DOHH2 (cell line): ENCODE data around the gene UBE2H.

Experiments
- H3F3A ChIP-seq: fragments of 200-600 bp; sonication (generic), shearing (Covaris generic); 2 replicates; pipeline ENCODE4 v1.6.0; 2016; ENCODE audit warnings: antibody characterized with exemption, mild to moderate bottlenecking; ENCODE audit not compliant: control insufficient read depth, insufficient read depth
- H3K27ac ChIP-seq: fragments of 200-600 bp; sonication (generic); 2 replicates; pipeline ENCODE4 v1.5.1; 2014; ENCODE audit warnings: low read depth, mild to moderate bottlenecking, low read length, moderate library complexity
- H3K27me3 ChIP-seq: fragments of 200-600 bp; sonication (generic); 2 replicates; pipeline ENCODE4 v1.6.1; 2014; ENCODE audit warnings: mild to moderate bottlenecking, low read length, mixed read lengths; ENCODE audit not compliant: control insufficient read depth
- H3K36me3 ChIP-seq: fragments of 200-600 bp; sonication (generic); 2 replicates; pipeline ENCODE4 v1.6.1; 2014; ENCODE audit warnings: mild to moderate bottlenecking, low read length, moderate library complexity, mixed read lengths; ENCODE audit not compliant: control insufficient read depth
- H3K4me1 ChIP-seq: fragments of 200-600 bp; sonication (generic); 2 replicates; pipeline ENCODE4 v1.6.1; 2014; ENCODE audit warnings: mild to moderate bottlenecking, low read length, mixed read lengths; ENCODE audit not compliant: control insufficient read depth
- H3K4me2 ChIP-seq: fragments of 200-600 bp; sonication (generic); 2 replicates; pipeline ENCODE4 v1.6.0; 2014; ENCODE audit warnings: mild to moderate bottlenecking, low read length, moderate library complexity
- H3K4me3 ChIP-seq: fragments of 200-600 bp; sonication (generic); 2 replicates; pipeline ENCODE4 v1.5.1; 2014; ENCODE audit warnings: mild to moderate bottlenecking, low read length, mixed read lengths
- H3K79me2 ChIP-seq: fragments of 200-600 bp; sonication (generic); 2 replicates; pipeline ENCODE4 v1.6.1; 2014; ENCODE audit warnings: mild to moderate bottlenecking, low read length, mixed read lengths; ENCODE audit not compliant: control insufficient read depth
- H3K9me2 ChIP-seq: fragments of 200-600 bp; sonication (generic); replicated peaks from 2 replicates; pipeline ENCODE4 v1.6.1; 2014; ENCODE audit warnings: mild to moderate bottlenecking, low read length, mixed read lengths; ENCODE audit not compliant: control insufficient read depth
- H3K9me3 ChIP-seq: fragments of 200-600 bp; sonication (generic); 2 replicates; pipeline ENCODE4 v1.6.1; 2014; ENCODE audit warnings: antibody characterized with exemption, low read length, mixed read lengths; ENCODE audit not compliant: control insufficient read depth, insufficient read depth
- H4K20me1 ChIP-seq: fragments of 200-600 bp; sonication (generic); 2 replicates; pipeline ENCODE4 v1.6.0; 2014; ENCODE audit warnings: low read depth, mild to moderate bottlenecking, antibody characterized with exemption, low read length, moderate library complexity; ENCODE audit not compliant: control insufficient read depth, insufficient read depth
- EZH2phosphoT487 ChIP-seq: fragments of 200-600 bp; sonication (generic); IDR thresholded peaks from 2 replicates; pipeline ENCODE4 v1.6.1; 2017; ENCODE audit warnings: borderline replicate concordance, mild to moderate bottlenecking, antibody characterized with exemption, low read length, moderate library complexity, mixed read lengths
- TF ChIP-seq, protein P1 (sequence below): fragments of 200-600 bp; sonication (generic); IDR thresholded peaks from one replicate; pipeline ENCODE4 v1.5.1; 2014; ENCODE audit warnings: antibody characterized with exemption, mild to moderate bottlenecking, low read depth, low read length; ENCODE audit not compliant: poor library complexity, severe bottlenecking

UBE2H gene

DNA sequence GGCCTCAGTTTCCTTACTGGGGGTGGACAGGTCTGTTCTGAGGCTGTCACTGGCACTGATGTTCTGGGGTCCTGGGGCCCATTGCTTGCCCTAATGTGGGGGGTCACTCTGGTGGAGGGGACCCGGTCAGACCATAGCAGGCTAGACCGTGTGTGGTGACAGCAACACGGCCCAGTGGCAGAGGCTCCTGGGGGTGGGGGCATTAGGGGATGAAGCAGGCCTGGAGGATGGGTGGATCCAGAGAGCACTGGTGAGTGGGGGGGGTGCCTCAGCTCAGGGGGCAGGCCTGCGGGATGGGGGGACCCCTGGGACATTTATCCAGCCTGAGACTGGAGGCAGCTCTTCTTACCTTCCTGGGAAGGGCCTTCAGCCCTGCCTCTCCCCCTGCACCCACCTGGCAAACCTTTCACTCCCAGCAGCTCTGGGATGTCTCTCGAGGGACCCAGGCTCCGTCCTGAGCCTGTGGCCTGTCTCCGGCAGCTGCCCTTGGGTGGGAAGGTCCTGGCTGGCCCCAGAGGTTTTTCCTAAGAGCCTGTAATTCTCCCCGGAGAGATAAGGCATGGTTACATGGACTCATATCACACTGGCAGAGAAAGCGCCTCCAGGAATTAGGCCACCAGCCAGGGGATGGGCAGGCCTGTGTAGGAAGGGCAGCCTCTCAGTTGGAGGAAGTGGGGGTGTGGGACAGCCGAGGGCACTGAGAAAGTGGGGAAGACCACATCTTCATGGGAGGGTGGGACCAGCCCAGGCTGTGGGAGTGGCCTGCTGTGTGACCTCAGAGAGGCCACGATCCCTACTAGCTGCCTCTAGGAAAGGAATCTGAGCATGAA, 147.7 kb downstream of the UBE2H start:
- Histone ChIP-seq H3K9me3 (no peaks in the 10 kb centered on the region), H3K4me2 (no peak overlapping the region), H3K79me2 (no peaks in the 10 kb centered on the region), H3K9me2 (no peaks in the 10 kb centered on the region), H3K27me3 (peaks cover 5% of the 10 kb centered on the region), H3K4me3 (no peak overlapping the region), H3K4me1 (no peaks in the 10 kb centered on the region), H3K36me3 (no peaks in the 10 kb centered on the region), H3K27ac (no peak overlapping the region), H4K20me1 (no peaks in the 10 kb centered on the region), H3F3A (no peaks in the 10 kb centered on the region)
- TF ChIP-seq, protein P1, sequence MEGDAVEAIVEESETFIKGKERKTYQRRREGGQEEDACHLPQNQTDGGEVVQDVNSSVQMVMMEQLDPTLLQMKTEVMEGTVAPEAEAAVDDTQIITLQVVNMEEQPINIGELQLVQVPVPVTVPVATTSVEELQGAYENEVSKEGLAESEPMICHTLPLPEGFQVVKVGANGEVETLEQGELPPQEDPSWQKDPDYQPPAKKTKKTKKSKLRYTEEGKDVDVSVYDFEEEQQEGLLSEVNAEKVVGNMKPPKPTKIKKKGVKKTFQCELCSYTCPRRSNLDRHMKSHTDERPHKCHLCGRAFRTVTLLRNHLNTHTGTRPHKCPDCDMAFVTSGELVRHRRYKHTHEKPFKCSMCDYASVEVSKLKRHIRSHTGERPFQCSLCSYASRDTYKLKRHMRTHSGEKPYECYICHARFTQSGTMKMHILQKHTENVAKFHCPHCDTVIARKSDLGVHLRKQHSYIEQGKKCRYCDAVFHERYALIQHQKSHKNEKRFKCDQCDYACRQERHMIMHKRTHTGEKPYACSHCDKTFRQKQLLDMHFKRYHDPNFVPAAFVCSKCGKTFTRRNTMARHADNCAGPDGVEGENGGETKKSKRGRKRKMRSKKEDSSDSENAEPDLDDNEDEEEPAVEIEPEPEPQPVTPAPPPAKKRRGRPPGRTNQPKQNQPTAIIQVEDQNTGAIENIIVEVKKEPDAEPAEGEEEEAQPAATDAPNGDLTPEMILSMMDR: no peak
- TF ChIP-seq EZH2phosphoT487: no peak

- Histone ChIP-seq H3F3A (no peaks in the 10 kb centered on the region), H3K4me1 (no peaks in the 10 kb centered on the region), H4K20me1 (no peaks in the 10 kb centered on the region), H3K27me3 (peaks cover 5% of the 10 kb centered on the region), H3K9me3 (no peaks in the 10 kb centered on the region), H3K27ac (no peak overlapping the region), H3K4me3 (no peak overlapping the region), H3K9me2 (no peaks in the 10 kb centered on the region), H3K79me2 (no peaks in the 10 kb centered on the region), H3K4me2 (no peak overlapping the region), H3K36me3 (no peaks in the 10 kb centered on the region)
- TF ChIP-seq EZH2phosphoT487: no peak
- TF ChIP-seq, protein P1: no peak
Measured at GRCh38 chr7:129804111-129804889, 148.5 kb downstream of the UBE2H start.

- no peak overlapping the region for H3K4me3 ChIP-seq
- no peaks in the 10 kb centered on the region for H3K9me3 ChIP-seq
- peaks cover 5% of the 10 kb centered on the region for H3K27me3 ChIP-seq
- H3K4me1 ChIP-seq: no peaks in the 10 kb centered on the region
- no peaks in the 10 kb centered on the region for H3K36me3 ChIP-seq
- H3K27ac ChIP-seq: no peak overlapping the region
- no peak overlapping the region for H3K4me2 ChIP-seq
- no peaks in the 10 kb centered on the region for H3K9me2 ChIP-seq
- no peaks in the 10 kb centered on the region for H4K20me1 ChIP-seq
- no peaks in the 10 kb centered on the region for H3F3A ChIP-seq
- TF ChIP-seq EZH2phosphoT487: no peak
- TF ChIP-seq, protein P1: no peak
- no peaks in the 10 kb centered on the region for H3K79me2 ChIP-seq
Measured at GRCh38 chr7:129803546-129804081, 149.1 kb downstream of the UBE2H start.
